GM12878 (cell line): ENCODE results near the gene SET. TPM values are rescaled to one million over a fixed set of nuclear protein-coding genes. Genes with fewer than 3 reads are reported as not detected.

ENCODE experiments used
- ATF2 ChIP-seq: IDR thresholded peaks from 2 replicates; pipeline ENCODE4 v1.6.1; 2012; ENCODE audit warnings: low read length, inconsistent platforms
- BACH1 ChIP-seq: fragments of 450-650 bp; IDR thresholded peaks from 2 replicates; pipeline ENCODE4 v1.6.1; 2017; ENCODE audit warnings: mild to moderate bottlenecking, borderline replicate concordance
- BCL11A ChIP-seq: IDR thresholded peaks from 2 replicates; pipeline ENCODE4 v1.6.1; 2011; ENCODE audit warnings: low read depth, low read length
- BCL3 ChIP-seq: IDR thresholded peaks from 2 replicates; pipeline ENCODE4 v1.6.1; 2011; ENCODE audit warnings: borderline replicate concordance, low read depth, mild to moderate bottlenecking, moderate library complexity, low read length; ENCODE audit not compliant: insufficient read depth, poor library complexity, severe bottlenecking
- CREM ChIP-seq: IDR thresholded peaks from 2 replicates; pipeline ENCODE4 v1.6.1; 2014; ENCODE audit warnings: antibody characterized with exemption, low read depth
- E2F8 ChIP-seq: fragments of 450-650 bp; IDR thresholded peaks from 2 replicates; pipeline ENCODE4 v1.6.1; 2018; ENCODE audit warnings: mild to moderate bottlenecking, low read depth, moderate library complexity; ENCODE audit not compliant: partially characterized antibody
- EGR1 ChIP-seq, 2 experiments: IDR thresholded peaks; 1 replicate in 1 of 2; 2 replicates in 1 of 2; pipeline ENCODE4 v1.6.1; 2011 to 2012; ENCODE audit warnings: low read depth in 2 of 2, low read length in 2 of 2, borderline replicate concordance in 1 of 2, mild to moderate bottlenecking in 1 of 2, moderate library complexity in 1 of 2
- HCFC1 ChIP-seq: fragments of 150-350 bp; IDR thresholded peaks from 2 replicates; pipeline ENCODE4 v1.6.1; 2014; ENCODE audit warnings: low read length
- MAX ChIP-seq: IDR thresholded peaks from 2 replicates; pipeline ENCODE4 v1.6.1; 2012; ENCODE audit warnings: low read depth, low read length, improper control_type of control experiment
- NFYA ChIP-seq: IDR thresholded peaks from 2 replicates; pipeline ENCODE4 v1.6.1; 2011; ENCODE audit warnings: low read depth, mild to moderate bottlenecking, low read length, improper control_type of control experiment, borderline replicate concordance
- NR2F1 ChIP-seq: fragments of 450-650 bp; conservative IDR thresholded peaks from 2 replicates; pipeline ENCODE4 v1.6.1; 2017; ENCODE audit warnings: mild to moderate bottlenecking
- POLR2AphosphoS5 ChIP-seq: IDR thresholded peaks from 2 replicates; pipeline ENCODE4 v1.6.1; 2011; ENCODE audit warnings: mild to moderate bottlenecking, low read length, inconsistent platforms
- RBBP5 ChIP-seq: fragments of 200-600 bp; sonication (generic); conservative IDR thresholded peaks from 2 replicates; pipeline ENCODE4 v1.6.1; 2016
- TCF12 ChIP-seq: IDR thresholded peaks from 2 replicates; pipeline ENCODE4 v1.6.1; 2011; ENCODE audit warnings: low read depth, mild to moderate bottlenecking, low read length
- ZBTB40 ChIP-seq: fragments of 450-650 bp; IDR thresholded peaks from 2 replicates; pipeline ENCODE4 v1.6.1; 2016; ENCODE audit warnings: mild to moderate bottlenecking, moderate library complexity, borderline replicate concordance
- ZSCAN29 ChIP-seq: fragments of 450-650 bp; IDR thresholded peaks from 2 replicates; pipeline ENCODE4 v1.6.1; 2017; ENCODE audit warnings: mild to moderate bottlenecking, moderate library complexity
- polyA plus RNA-seq, 11 experiments: library from polyadenylated mRNA; depleted of rRNA in 4 of 11; unstranded in 6 of 11; stranded (reverse) in 5 of 11; fragments of >200 nt; fragmentation: Nextera tagmentation in 4 of 11; fragmentation: Illumina TruSeq in 1 of 11; extraction: Ambion mirVana in 4 of 11; extraction: Trizol in 1 of 11; gene quantifications; 1 replicate in 1 of 11; 2 replicates in 10 of 11; pipeline versions ENCODE4 v1.2.1 to v1.2.3, GENCODE V29; 2011 to 2016; ENCODE audit warnings: inconsistent platforms in 2 of 11, missing spikeins in 2 of 11, low read depth in 1 of 11
- total RNA-seq, 4 experiments: library from RNA; depleted of rRNA in 3 of 4; stranded (reverse); fragments of >200 nt in 3 of 4; fragmentation: Illumina TruSeq in 1 of 4; extraction: Trizol in 1 of 4; gene quantifications; 2 replicates each; pipeline versions ENCODE4 v1.2.1 to v1.2.3, GENCODE V29; 2013 to 2021

The SET gene
- total and polyA plus RNA-seq, 10 of the 15 experiments (the other 5 are each of a cell fraction or from before 2014, with no cell fraction given): 284 to 706 (median 445) TPM

- TF ChIP-seq TCF12: peak; percentile 35; the same call in 1 of the 2 replicates
- TF ChIP-seq E2F8: peak; percentile 16
- TF ChIP-seq ATF2: no peak
- TF ChIP-seq BCL3: peak; percentile 10
- 0 out of 2 replicates have a peak, but pooled peaks have one; percentile 13 for TF ChIP-seq BCL11A
- peak; percentile 78; the same call in 1 of the 2 replicates for TF ChIP-seq NR2F1
- TF ChIP-seq RBBP5: no peak
- peak; percentile 85 for TF ChIP-seq BACH1
- TF ChIP-seq EGR1 (IDR thresholded peaks at IDR 0.05; ENCODE audit: borderline replicate concordance in 1 of 2, low read depth in 2 of 2, low read length in 2 of 2): peak in 1 of 2 experiments; percentile 34; a peak in 1 of 3 replicates
- peak; percentile 66; the same call in 1 of the 2 replicates for TF ChIP-seq MAX
- TF ChIP-seq NFYA: no peak
- peak; percentile 42; the same call in 1 of the 2 replicates for TF ChIP-seq ZBTB40
- peak; percentile 73 for TF ChIP-seq HCFC1
- peak; percentile 85 for TF ChIP-seq POLR2AphosphoS5
- TF ChIP-seq ZSCAN29: peak; percentile 68; the same call in 1 of the 2 replicates
- TF ChIP-seq CREM: peak; percentile 72
Observed at GRCh38 chr9:128656416-128657343, 32.3 kb upstream of the SET start, which contains the start of gene DYNC2I2 (continued).
